Activated CD4-positive, CD25-positive, alpha-beta regulatory T cell treated with anti-CD3 and anti-CD28 coated beads, Interleukin-2, amount 50 U/mL, for 16 hours (primary cell): ENCODE measurements around the gene PRKAB1.

Experiments used
- DNase-seq: peaks from one replicate; pipeline ENCODE4 v3.0.0-alpha.2; 2020; ENCODE audit warnings: low read depth, low spot score

Gene PRKAB1

GRCh38 chr12:119712721-119713120, 44.8 kb downstream of the PRKAB1 start:
- DNase-seq: no peak

GRCh38 chr12:119713551-119714031, 45.7 kb downstream of the PRKAB1 start:
- no peak for DNase-seq

GRCh38 chr12:119714614-119715267, 46.8 kb downstream of the PRKAB1 start:
- DNase-seq: no peak

- DNase-seq: no peak
These were observed 47.3 kb downstream of the PRKAB1 start for GRCh38 chr12:119715268-119715620.

GRCh38 chr12:119718141-119718540, 50.2 kb downstream of the PRKAB1 start:
- DNase-seq: no peak

GRCh38 chr12:119720349-119720748, 52.4 kb downstream of the PRKAB1 start:
- no peak for DNase-seq

- DNase-seq: no peak
These were observed 53.4 kb downstream of the PRKAB1 start for GRCh38 chr12:119721306-119721705.

- DNase-seq: no peak
These were observed 57.6 kb downstream of the PRKAB1 start for GRCh38 chr12:119725523-119725922.

GRCh38 chr12:119727600-119728443, 59.9 kb downstream of the PRKAB1 start:
- no peak for DNase-seq

GRCh38 chr12:119728444-119728745, 60.5 kb downstream of the PRKAB1 start:
- DNase-seq: no peak

- DNase-seq: no peak
These were observed 61.9 kb downstream of the PRKAB1 start for GRCh38 chr12:119729871-119730270.

- DNase-seq: no peak
These were observed 62.4 kb downstream of the PRKAB1 start for GRCh38 chr12:119730381-119730780.
